Stimulated activated CD4-positive, alpha-beta T cell treated with anti-CD3 and anti-CD28 coated beads, Interleukin-4, amount 100 ng/mL, for 4 hours (primary cell): ENCODE measurements around the gene NECTIN2.
"Not testable (repeated sequence)": the region's sequence is repeated elsewhere in the genome, so short reads cannot be mapped to it uniquely, and the experiment has no call there.

ENCODE experiments used
- DNase-seq, 2 experiments: peaks; one replicate each; pipeline ENCODE4 v3.0.0-alpha.2; 2020

NECTIN2 gene

DNA sequence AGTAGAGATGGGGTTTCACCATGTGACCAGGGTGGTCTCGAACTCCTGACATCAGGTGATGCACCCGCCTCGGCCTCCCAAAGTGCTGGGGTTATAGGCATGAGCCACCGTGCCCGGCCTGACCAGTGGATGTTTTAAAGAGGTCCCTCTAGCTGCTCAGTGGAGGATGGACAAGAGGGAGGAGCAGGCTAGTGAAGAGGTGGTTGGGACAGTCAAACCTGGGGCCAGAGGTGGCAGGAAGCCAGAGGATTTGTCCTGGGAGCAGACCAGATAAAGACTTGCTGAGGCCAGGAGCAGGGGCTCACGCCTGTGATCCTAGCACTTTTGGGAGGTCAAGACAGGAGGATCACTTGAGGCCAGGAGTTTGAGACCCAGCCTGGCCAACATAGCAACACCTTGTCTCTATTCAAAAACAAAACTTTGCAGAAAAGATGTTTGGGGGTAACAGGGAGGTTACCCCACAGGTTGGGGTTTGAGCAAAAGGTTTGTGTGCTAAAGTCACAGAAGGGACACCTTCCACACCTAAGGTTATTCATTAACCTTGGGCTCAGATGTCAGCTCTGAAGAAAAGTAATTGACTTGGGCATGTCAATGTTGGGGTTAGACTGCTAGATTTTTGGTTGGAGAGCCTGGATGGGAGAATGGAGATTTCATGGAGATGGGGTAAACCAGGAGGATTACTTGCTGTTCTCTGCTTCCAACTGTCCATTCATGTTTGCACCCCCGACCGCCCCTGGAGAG lies 28.2 kb upstream of the NECTIN2 start:
- no peak for DNase-seq

- no peak for DNase-seq
These were observed 27.5 kb upstream of the NECTIN2 start for GRCh38 chr19:44818466-44819031.

DNA sequence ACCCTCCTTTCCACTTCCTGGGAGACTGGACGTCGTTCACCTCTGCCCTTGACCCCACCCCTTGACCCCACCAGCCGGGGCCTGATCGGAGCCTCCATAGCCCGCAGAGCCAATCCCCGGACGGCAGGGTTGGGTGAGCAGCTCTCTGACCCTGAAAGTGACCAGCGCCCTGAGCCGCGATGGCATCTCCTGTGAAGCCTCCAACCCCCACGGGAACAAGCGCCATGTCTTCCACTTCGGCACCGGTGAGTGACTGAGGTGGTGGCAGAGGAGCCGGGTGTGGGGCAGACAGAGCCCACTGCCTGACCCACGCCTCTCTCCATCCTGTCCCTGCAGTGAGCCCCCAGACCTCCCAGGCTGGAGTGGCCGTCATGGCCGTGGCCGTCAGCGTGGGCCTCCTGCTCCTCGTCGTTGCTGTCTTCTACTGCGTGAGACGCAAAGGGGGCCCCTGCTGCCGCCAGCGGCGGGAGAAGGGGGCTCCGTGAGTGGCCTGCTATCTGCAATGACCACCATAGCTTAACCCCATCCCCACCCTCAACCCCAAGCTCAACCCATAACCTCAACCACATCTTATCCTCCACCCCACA lies 26.8 kb upstream of the NECTIN2 start:
- no peak for DNase-seq

DNA sequence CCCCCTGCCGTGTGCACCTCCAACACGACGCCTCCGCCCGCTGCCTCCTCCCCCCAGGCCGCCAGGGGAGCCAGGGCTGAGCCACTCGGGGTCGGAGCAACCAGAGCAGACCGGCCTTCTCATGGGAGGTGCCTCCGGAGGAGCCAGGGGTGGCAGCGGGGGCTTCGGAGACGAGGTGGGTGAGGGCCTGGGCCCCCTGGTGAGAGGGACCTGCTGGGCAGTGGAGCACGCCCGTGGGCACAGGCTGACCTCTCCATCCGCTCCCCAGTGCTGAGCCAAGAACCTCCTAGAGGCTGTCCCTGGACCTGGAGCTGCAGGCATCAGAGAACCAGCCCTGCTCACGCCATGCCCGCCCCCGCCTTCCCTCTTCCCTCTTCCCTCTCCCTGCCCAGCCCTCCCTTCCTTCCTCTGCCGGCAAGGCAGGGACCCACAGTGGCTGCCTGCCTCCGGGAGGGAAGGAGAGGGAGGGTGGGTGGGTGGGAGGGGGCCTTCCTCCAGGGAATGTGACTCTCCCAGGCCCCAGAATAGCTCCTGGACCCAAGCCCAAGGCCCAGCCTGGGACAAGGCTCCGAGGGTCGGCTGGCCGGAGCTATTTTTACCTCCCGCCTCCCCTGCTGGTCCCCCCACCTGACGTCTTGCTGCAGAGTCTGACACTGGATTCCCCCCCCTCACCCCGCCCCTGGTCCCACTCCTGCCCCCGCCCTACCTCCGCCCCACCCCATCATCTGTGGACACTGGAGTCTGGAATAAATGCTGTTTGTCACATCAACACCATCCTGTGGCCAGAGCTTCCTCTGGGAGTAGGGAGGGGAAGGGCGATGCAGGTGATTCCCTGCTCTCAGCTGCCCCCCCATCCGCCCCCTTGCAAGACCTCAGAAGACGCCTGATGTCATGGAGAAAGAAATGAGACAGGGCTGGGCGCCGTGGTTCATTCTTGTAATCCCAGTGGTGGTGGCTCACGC lies 25.2 kb upstream of the NECTIN2 start:
- no peak for DNase-seq

DNA sequence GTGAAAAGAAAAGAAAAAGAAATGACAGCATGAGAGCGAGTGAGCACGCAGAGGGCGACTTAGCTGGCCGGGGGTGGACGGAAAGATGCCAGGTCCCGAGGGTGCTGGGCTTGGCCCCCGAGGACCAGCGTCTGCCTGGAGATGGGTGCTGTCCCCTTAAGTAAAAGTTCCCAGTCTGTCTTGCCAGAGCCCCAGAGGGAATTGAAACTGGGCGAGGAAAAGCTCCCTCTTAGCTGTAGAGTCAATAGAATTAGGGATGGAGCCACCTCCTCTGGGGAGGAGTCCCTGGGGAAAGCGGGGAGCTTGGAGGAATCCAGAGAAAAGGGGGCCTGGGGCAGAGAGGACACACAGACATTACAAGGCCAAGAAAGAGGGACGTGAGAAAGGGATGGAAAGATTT lies 23.9 kb upstream of the NECTIN2 start:
- DNase-seq = no peak

DNA sequence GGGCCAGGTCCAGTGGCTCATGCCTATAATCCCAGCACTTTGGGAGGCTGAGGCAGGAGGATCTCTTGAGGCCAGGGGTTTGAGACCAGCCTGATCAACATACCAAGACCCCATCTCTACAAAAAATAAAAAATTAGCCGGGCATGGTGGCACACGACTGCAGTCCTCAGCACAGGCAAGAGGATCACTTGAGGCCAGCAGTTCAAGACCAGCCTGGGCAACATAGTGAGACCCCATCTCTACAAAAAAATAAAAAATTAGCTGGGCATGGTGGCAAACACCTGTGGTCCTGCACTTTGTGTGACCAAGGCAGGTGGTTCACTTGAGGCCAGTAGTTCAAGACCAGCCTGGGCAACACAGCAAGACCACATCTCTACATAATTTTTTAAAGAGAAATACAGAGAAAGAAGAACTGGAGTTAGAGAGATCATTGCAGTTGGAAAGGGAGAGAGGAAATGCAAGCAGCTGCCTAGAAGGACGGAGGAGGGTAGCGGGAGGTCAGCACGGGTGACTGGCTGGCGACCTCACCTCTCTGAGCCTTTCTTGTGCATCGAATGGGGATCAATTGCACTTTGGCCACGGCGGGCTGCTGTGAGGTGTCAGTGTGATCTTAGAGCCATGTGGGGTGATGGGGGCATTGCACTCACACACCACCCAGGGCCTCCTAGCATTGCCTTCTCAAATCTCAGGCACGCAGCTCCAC lies 23.3 kb upstream of the NECTIN2 start:
- DNase-seq = no peak

GRCh38 chr19:44823373-44823698 lies 22.8 kb upstream of the NECTIN2 start:
- no peak for DNase-seq

- no peak for DNase-seq
These were observed 21.3 kb upstream of the NECTIN2 start for GRCh38 chr19:44824761-44825160.

- not testable (repeated sequence) for DNase-seq
These were observed 13.2 kb upstream of the NECTIN2 start for GRCh38 chr19:44832875-44833274.

- DNase-seq = not testable (repeated sequence)
These were observed 11.7 kb upstream of the NECTIN2 start for GRCh38 chr19:44834399-44834798.

GRCh38 chr19:44839276-44839675 lies 6.8 kb upstream of the NECTIN2 start:
- DNase-seq = no peak

GRCh38 chr19:44840811-44841210 lies 5.3 kb upstream of the NECTIN2 start:
- DNase-seq = no peak

DNA sequence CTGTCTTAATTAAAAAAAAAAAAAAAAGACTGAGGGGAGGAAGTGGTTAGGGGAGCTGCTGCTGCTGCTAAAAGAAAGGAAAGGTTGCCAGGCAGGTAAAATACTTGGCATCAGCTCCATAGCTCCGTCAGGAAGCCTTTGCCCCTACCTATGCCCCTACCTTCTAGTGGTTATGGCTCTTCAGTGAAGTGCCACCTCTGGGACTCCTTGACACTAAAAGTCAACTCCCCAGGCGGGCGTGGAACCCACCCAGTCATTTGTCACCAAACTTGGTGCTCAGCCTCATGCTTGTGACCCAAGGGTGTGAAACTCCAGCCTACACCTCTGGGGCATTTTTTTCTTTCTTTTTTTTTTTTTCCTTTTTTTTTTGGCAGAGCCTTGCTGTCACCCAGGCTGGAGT lies 4.9 kb upstream of the NECTIN2 start:
- no peak for DNase-seq

DNA sequence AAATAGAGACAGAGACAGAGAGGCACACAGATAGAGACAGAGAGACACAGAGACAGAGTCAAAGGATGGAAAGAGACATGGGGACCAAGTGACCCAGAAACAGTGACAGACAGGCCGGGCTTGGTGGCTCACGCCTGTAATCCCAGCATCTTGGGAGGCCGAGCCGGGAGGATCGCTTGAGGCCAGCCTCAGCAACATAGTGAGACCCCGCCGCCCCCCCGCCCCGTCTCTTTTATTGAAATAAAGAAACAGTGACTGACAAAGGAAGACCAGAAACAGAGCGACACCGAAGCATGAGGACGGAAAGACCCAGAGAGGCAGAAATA lies 848 bp upstream of the NECTIN2 start:
- DNase-seq = no peak

DNA sequence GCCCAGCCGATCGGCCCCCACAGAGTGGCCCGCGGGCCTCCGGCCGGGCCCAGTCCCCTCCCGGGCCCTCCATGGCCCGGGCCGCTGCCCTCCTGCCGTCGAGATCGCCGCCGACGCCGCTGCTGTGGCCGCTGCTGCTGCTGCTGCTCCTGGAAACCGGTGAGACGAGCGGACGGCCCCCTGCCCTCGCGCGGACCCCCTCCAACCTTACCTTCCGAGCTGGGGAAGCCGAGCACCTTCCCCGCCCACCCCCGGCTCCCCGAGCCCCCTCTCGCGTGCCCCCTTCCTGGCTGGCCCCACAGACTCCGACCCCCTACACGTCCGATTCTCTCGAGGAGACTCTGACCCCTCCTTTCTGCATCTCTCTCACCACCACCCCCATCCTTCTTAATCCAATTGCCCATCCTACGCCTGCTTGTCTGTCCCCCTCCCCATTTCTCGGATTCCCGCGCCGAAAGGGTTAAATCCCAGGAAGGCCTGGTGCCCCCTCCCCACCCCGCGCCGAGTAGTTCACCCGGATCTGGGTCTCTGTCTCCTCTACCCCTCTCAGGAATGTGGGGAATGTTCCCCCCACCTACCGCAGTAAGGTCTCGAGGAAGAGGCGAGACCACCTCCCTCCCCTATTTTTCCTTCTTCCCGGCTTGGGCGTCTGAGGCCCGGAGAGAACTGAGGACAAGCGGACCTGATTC lies 502 bp downstream of the NECTIN2 start:
- no peak for DNase-seq

DNA sequence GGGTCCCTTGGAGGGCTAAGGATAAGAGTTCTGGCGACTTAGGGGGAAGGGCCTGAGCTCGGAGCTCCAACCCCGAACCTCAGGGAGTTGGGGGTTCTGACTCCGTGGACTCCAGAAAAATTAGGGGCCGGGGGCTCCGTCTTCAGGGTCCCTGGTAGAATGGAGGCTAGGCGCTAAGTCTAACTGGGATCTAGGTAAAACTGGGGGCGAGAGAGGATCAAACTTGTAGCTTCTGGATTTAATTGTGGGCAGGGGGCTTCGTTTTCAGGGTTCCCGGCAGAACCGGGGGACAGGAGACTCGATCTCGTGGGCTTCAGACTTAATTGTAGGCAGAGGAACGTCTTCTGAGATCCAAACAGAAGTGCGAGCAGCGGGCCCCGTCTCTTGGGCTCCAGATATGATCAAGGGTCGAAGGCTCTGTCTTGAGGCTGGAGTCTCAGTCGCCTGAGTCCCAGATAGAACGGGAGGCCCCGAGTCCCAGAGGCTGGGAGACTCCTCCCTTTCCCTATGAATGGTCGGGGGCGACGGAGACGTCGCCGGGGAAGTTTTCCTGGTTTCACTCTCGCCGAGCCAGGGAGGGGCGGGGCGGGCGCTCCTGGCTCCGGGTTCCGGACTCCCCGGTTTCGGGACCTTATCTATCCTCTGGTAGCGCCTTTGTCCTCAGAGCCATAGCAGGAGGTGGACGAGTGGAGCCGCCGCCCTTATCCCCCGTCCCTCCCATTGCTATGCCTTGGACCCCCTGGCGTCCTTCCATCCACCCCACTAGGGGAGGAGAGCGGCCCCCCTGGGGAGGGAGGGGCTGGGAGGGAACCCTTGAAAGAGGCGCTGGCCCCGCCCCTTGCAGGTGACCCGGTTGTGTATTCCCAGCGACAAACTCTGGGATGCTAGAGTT lies 1.3 kb downstream of the NECTIN2 start:
- no peak for DNase-seq

DNA sequence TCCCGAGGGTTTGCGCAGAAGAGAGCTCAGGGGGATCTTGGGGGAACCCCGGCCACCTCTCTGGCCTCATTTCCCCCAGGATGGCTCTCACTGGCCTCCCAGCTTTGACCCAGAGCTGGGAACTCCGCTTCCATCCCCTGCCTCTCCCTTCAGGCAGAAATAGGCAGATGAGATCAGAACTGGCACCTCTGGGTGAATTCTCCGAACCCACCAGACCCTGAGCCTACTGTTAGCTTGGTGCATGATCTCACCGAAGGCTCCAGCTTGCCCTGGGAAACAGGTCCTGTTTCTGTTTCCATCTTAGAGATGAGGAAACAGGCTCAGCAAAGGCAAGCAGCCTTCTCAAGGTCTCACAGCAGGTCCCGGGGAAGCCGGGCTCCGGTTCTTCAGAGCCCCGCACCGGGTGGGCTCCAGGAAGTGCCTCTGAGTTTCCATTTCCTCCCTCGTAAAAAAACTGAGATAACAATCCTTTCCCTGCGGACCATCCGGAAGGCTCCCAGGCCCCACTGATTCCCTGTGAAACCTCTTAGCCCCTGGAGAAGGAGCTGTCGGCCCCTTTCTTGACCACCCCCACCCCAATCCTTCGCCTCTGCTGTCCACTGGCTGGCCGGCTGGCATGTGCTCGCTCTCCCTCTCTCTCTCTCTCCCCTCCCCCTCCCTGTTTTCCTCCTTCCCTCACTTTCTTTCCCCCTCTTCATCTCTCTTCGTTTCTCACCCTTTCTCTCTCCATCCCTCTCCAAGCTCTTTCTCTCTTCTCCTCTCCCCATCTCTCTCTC lies 2.1 kb downstream of the NECTIN2 start:
- no peak for DNase-seq

- DNase-seq = no peak
These were observed 2.8 kb downstream of the NECTIN2 start for GRCh38 chr19:44848812-44849447.

GRCh38 chr19:44850641-44851109 lies 4.6 kb downstream of the NECTIN2 start:
- DNase-seq = no peak

DNA sequence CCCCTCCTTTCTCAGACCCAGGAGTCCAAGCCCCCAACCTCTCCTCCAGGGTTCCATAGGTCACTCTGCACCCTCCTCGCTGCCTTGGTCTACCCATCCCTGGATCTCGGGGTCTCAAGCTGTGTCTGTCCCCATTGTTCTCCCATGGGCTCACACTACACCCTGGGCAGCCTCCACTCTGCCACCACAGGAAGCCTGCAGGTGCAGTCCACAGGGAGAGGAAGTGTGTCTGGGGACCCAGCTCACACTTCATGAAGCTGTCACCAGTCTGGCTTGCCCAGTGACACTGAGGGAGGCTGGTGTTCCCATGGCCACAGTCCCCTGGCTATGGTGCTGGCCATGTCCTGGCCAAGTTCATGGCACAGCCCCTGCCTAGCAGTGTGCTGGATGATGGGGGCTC lies 5.3 kb downstream of the NECTIN2 start:
- DNase-seq = no peak
